ENCODE measurements around the gene GDF3.

The GDF3 gene

GRCh38 chr12:7716381-7716780 is 20.8 kb upstream of the GDF3 start:
- in situ Hi-C loops (cut with MboI; ENCODE audit: low sequenced_read_pairs, unreplicated experiment), result no loop called here

GRCh38 chr12:7712841-7713442 is 17.4 kb upstream of the GDF3 start:
- in situ Hi-C loops (cut with MboI; ENCODE audit: low sequenced_read_pairs, unreplicated experiment), result no loop called here
- DNase-seq (ENCODE audit: low spot score), result no peak
- no peak for TF ChIP-seq CTCF (IDR thresholded peaks at IDR 0.05; ENCODE audit: borderline replicate concordance, control extremely low read depth, extremely low read depth, insufficient read depth, missing control alignments)

More at GRCh38 chr12:7716381-7716780, 20.8 kb upstream of the GDF3 start:
- TF ChIP-seq CTCF (IDR thresholded peaks at IDR 0.05; ENCODE audit: borderline replicate concordance, control extremely low read depth, extremely low read depth, insufficient read depth, missing control alignments), result no peak
- DNase-seq (ENCODE audit: low spot score), result no peak

GRCh38 chr12:7711133-7711532 is 15.6 kb upstream of the GDF3 start, which contains the start of gene DPPA3:
TSS of gene DPPA3 (plus strand) at chr12:7711433. CDS start at chr12:7711571, 138 bp downstream.
- in situ Hi-C loops (cut with MboI; ENCODE audit: low sequenced_read_pairs, unreplicated experiment), result no loop called here
- DNase-seq (ENCODE audit: low spot score), result no peak
- no peak for TF ChIP-seq CTCF (IDR thresholded peaks at IDR 0.05; ENCODE audit: borderline replicate concordance, control extremely low read depth, extremely low read depth, insufficient read depth, missing control alignments)

GRCh38 chr12:7709969-7710675 is 14.5 kb upstream of the GDF3 start:
- TF ChIP-seq CTCF (IDR thresholded peaks at IDR 0.05; ENCODE audit: borderline replicate concordance, control extremely low read depth, extremely low read depth, insufficient read depth, missing control alignments), result no peak
- DNase-seq (ENCODE audit: low spot score), result no peak
- in situ Hi-C loops (cut with MboI; ENCODE audit: low sequenced_read_pairs, unreplicated experiment), result no loop called here

GRCh38 chr12:7705846-7706245 is 10.3 kb upstream of the GDF3 start:
- in situ Hi-C loops (cut with MboI; ENCODE audit: low sequenced_read_pairs, unreplicated experiment), result no loop called here
- DNase-seq (ENCODE audit: low spot score), result no peak
- TF ChIP-seq CTCF (IDR thresholded peaks at IDR 0.05; ENCODE audit: borderline replicate concordance, control extremely low read depth, extremely low read depth, insufficient read depth, missing control alignments), result no peak

GRCh38 chr12:7695237-7695560 is 376 bp downstream of the GDF3 start:
- no peak for TF ChIP-seq CTCF (IDR thresholded peaks at IDR 0.05; ENCODE audit: borderline replicate concordance, control extremely low read depth, extremely low read depth, insufficient read depth, missing control alignments)
- in situ Hi-C loops (cut with MboI; ENCODE audit: low sequenced_read_pairs, unreplicated experiment), result no loop called here

More at GRCh38 chr12:7695237-7695560, 376 bp downstream of the GDF3 start:
- DNase-seq (ENCODE audit: low spot score), result no peak
